ENCODE results near the gene SLC39A13. TPM values are rescaled to one million over a fixed set of nuclear protein-coding genes. Genes with fewer than 3 reads are reported as not detected.

SLC39A13 gene
- total and polyA plus RNA-seq, 2 experiments from 2014 or later: 175 to 189 TPM

GRCh38 chr11:47443028-47443700, 34.8 kb downstream of the SLC39A13 start:
- H3K9ac ChIP-seq: no peak overlapping the region
- H3K36me3 ChIP-seq (ENCODE audit: low read depth): no peaks in the 10 kb centered on the region
- H3K4me2 ChIP-seq (ENCODE audit: unreplicated experiment): no peak overlapping the region
- no peaks in the 10 kb centered on the region for H3K79me2 ChIP-seq (ENCODE audit: insufficient read depth)
- no peak overlapping the region for H3K4me3 ChIP-seq
- H3K27ac ChIP-seq: no peak overlapping the region
- DNase-seq: no peak
- no peaks in the 10 kb centered on the region for H3K4me1 ChIP-seq (ENCODE audit: insufficient read depth)
- WGBS, 2 experiments (ENCODE audit: low coverage in 1 of 2, low lambda C conversion rate in 2 of 2, missing lambda C conversion rate in 2 of 2): 89 to 92% methylated on average over 12 of the region's 12 CpGs
- H3F3A ChIP-seq (ENCODE audit: insufficient read depth): no peaks in the 10 kb centered on the region
- TF ChIP-seq EZH2phosphoT487 (IDR thresholded peaks at IDR 0.05; ENCODE audit: insufficient read depth, low read depth) (no peak), EZH2 (IDR thresholded peaks at IDR 0.05; ENCODE audit: insufficient read depth, poor library complexity, severe bottlenecking) (no peak)
- H3K9me3 ChIP-seq (ENCODE audit: low read depth): no peaks in the 10 kb centered on the region
- no peaks in the 10 kb centered on the region for H3K9me2 ChIP-seq (ENCODE audit: insufficient read depth)
- H3K27me3 ChIP-seq (replicated peaks; ENCODE audit: insufficient read depth): no peaks in the 10 kb centered on the region
- in situ Hi-C loops (cut with MboI): loop anchor here (10.0 kb wide), 1 partner anchor 68 kb away; the partner anchor contains the start of gene SPI1
- no peaks in the 10 kb centered on the region for H4K20me1 ChIP-seq (ENCODE audit: insufficient read depth)
- H2AFZ ChIP-seq: no peak overlapping the region

GRCh38 chr11:47443817-47444216, 35.4 kb downstream of the SLC39A13 start:
- Histone ChIP-seq H3K27me3 (replicated peaks; ENCODE audit: insufficient read depth) (no peaks in the 10 kb centered on the region), H3K4me2 (ENCODE audit: unreplicated experiment) (no peak overlapping the region), H4K20me1 (ENCODE audit: insufficient read depth) (no peaks in the 10 kb centered on the region), H3K9ac (no peak overlapping the region), H2AFZ (no peak overlapping the region), H3K36me3 (ENCODE audit: low read depth) (no peaks in the 10 kb centered on the region), H3F3A (ENCODE audit: insufficient read depth) (no peaks in the 10 kb centered on the region), H3K9me2 (ENCODE audit: insufficient read depth) (no peaks in the 10 kb centered on the region), H3K4me1 (ENCODE audit: insufficient read depth) (no peaks in the 10 kb centered on the region), H3K4me3 (no peak overlapping the region), H3K27ac (no peak overlapping the region), H3K79me2 (ENCODE audit: insufficient read depth) (no peaks in the 10 kb centered on the region), H3K9me3 (ENCODE audit: low read depth) (no peaks in the 10 kb centered on the region)
- in situ Hi-C loops (cut with MboI): loop anchor here (10.0 kb wide), 1 partner anchor 69 kb away; the partner anchor contains the start of gene SPI1
- TF ChIP-seq EZH2phosphoT487 (IDR thresholded peaks at IDR 0.05; ENCODE audit: insufficient read depth, low read depth) (no peak), EZH2 (IDR thresholded peaks at IDR 0.05; ENCODE audit: insufficient read depth, poor library complexity, severe bottlenecking) (no peak)
- no peak for DNase-seq
- 83 to 92% methylated on average over 3 of the region's 3 CpGs for WGBS, 2 experiments (ENCODE audit: low coverage in 1 of 2, low lambda C conversion rate in 2 of 2, missing lambda C conversion rate in 2 of 2)

GRCh38 chr11:47445840-47446239, 37.5 kb downstream of the SLC39A13 start:
- Histone ChIP-seq H3K9me2 (ENCODE audit: insufficient read depth) (no peaks in the 10 kb centered on the region), H3K27ac (no peak overlapping the region), H3K9ac (no peak overlapping the region), H3F3A (ENCODE audit: insufficient read depth) (no peaks in the 10 kb centered on the region), H3K36me3 (ENCODE audit: low read depth) (no peaks in the 10 kb centered on the region), H3K4me3 (no peak overlapping the region), H3K27me3 (replicated peaks; ENCODE audit: insufficient read depth) (no peaks in the 10 kb centered on the region), H3K4me1 (ENCODE audit: insufficient read depth) (no peaks in the 10 kb centered on the region), H3K9me3 (ENCODE audit: low read depth) (no peaks in the 10 kb centered on the region), H3K4me2 (ENCODE audit: unreplicated experiment) (no peak overlapping the region), H2AFZ (no peak overlapping the region), H4K20me1 (ENCODE audit: insufficient read depth) (no peaks in the 10 kb centered on the region), H3K79me2 (ENCODE audit: insufficient read depth) (no peaks in the 10 kb centered on the region)
- in situ Hi-C loops (cut with MboI): loop anchor here (10.0 kb wide), 1 partner anchor 71 kb away; the partner anchor contains the start of gene SPI1
- WGBS, 2 experiments (ENCODE audit: low coverage in 1 of 2, low lambda C conversion rate in 2 of 2, missing lambda C conversion rate in 2 of 2): 84 to 89% methylated on average over 4 of the region's 4 CpGs
- no peak for DNase-seq
- no peak for TF ChIP-seq EZH2 (IDR thresholded peaks at IDR 0.05; ENCODE audit: insufficient read depth, poor library complexity, severe bottlenecking)
- TF ChIP-seq EZH2phosphoT487 (IDR thresholded peaks at IDR 0.05; ENCODE audit: insufficient read depth, low read depth): no peak

GRCh38 chr11:47446833-47447232, 38.4 kb downstream of the SLC39A13 start:
- H3K27ac ChIP-seq: no peak overlapping the region
- no peaks in the 10 kb centered on the region for H3K4me1 ChIP-seq (ENCODE audit: insufficient read depth)
- no peak overlapping the region for H2AFZ ChIP-seq
- H3K79me2 ChIP-seq (ENCODE audit: insufficient read depth): no peaks in the 10 kb centered on the region
- no peak overlapping the region for H3K4me3 ChIP-seq
- H3K4me2 ChIP-seq (ENCODE audit: unreplicated experiment): no peak overlapping the region
- H3K9me2 ChIP-seq (ENCODE audit: insufficient read depth): no peaks in the 10 kb centered on the region
- no peak for DNase-seq
- in situ Hi-C loops (cut with MboI): loop anchor here (10.0 kb wide), 1 partner anchor 72 kb away; the partner anchor contains the start of gene SPI1
- H3K27me3 ChIP-seq (replicated peaks; ENCODE audit: insufficient read depth): no peaks in the 10 kb centered on the region
- H3K9ac ChIP-seq: no peak overlapping the region
- no peaks in the 10 kb centered on the region for H4K20me1 ChIP-seq (ENCODE audit: insufficient read depth)
- 84 to 90% methylated on average over 9 of the region's 9 CpGs for WGBS, 2 experiments (ENCODE audit: low coverage in 1 of 2, low lambda C conversion rate in 2 of 2, missing lambda C conversion rate in 2 of 2)
- H3K9me3 ChIP-seq (ENCODE audit: low read depth): no peaks in the 10 kb centered on the region
- H3F3A ChIP-seq (ENCODE audit: insufficient read depth): no peaks in the 10 kb centered on the region
- no peak for TF ChIP-seq EZH2 (IDR thresholded peaks at IDR 0.05; ENCODE audit: insufficient read depth, poor library complexity, severe bottlenecking)
- no peak for TF ChIP-seq EZH2phosphoT487 (IDR thresholded peaks at IDR 0.05; ENCODE audit: insufficient read depth, low read depth)
- H3K36me3 ChIP-seq (ENCODE audit: low read depth): no peaks in the 10 kb centered on the region

Measured in GM23248 (cell line).